ENCODE data around the gene BTF3. TPM values are rescaled to one million over a fixed set of nuclear protein-coding genes. Genes with fewer than 3 reads are reported as not detected.

BTF3 gene
- total and polyA plus RNA-seq, 2 of the 13 experiments (the other 11 are each of a cell fraction or from before 2014, with no cell fraction given) = 557 to 698 TPM

DNA sequence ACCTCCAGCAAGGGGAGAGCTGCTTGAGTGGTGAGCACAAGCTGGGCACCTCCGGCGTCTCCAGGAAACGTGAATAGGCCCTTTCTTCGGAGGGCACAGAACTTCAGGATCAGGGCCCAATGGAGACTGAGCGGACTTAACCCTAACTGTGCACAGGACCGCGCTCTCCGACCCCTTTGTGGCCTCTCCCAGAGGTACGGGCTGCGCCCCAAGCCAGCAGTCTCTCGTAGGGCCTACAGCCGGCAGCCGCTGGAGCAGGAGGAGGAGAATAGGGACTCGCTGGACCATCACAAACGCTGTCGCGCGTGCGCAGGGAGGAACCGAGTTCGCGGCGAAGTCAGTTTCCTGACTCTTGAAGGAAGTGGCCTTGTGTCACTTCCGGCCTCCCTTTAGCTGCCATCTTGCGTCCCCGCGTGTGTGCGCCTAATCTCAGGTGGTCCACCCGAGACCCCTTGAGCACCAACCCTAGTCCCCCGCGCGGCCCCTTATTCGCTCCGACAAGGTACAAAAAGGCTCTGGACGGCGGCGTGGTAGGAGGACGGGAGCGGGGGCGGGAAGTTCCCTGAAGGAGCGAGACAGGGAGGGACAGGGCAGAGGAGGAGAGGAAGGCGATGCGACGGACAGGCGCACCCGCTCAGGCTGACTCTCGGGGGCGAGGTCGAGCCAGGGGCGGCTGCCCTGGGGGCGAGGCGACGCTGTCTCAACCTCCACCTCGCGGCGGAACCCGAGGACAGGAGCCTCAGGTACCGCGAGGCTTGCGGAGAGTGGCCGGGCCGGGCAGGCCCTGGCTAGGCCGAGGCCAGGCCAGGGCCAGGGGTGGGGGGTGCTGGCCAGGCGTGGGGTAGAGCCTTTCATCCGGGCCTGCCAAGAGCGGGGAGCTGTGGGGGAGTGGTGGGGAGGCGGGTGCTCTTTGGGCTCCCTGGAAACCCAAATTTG is at the start of gene BTF3 (continued):
- TF ChIP-seq, protein P1, sequence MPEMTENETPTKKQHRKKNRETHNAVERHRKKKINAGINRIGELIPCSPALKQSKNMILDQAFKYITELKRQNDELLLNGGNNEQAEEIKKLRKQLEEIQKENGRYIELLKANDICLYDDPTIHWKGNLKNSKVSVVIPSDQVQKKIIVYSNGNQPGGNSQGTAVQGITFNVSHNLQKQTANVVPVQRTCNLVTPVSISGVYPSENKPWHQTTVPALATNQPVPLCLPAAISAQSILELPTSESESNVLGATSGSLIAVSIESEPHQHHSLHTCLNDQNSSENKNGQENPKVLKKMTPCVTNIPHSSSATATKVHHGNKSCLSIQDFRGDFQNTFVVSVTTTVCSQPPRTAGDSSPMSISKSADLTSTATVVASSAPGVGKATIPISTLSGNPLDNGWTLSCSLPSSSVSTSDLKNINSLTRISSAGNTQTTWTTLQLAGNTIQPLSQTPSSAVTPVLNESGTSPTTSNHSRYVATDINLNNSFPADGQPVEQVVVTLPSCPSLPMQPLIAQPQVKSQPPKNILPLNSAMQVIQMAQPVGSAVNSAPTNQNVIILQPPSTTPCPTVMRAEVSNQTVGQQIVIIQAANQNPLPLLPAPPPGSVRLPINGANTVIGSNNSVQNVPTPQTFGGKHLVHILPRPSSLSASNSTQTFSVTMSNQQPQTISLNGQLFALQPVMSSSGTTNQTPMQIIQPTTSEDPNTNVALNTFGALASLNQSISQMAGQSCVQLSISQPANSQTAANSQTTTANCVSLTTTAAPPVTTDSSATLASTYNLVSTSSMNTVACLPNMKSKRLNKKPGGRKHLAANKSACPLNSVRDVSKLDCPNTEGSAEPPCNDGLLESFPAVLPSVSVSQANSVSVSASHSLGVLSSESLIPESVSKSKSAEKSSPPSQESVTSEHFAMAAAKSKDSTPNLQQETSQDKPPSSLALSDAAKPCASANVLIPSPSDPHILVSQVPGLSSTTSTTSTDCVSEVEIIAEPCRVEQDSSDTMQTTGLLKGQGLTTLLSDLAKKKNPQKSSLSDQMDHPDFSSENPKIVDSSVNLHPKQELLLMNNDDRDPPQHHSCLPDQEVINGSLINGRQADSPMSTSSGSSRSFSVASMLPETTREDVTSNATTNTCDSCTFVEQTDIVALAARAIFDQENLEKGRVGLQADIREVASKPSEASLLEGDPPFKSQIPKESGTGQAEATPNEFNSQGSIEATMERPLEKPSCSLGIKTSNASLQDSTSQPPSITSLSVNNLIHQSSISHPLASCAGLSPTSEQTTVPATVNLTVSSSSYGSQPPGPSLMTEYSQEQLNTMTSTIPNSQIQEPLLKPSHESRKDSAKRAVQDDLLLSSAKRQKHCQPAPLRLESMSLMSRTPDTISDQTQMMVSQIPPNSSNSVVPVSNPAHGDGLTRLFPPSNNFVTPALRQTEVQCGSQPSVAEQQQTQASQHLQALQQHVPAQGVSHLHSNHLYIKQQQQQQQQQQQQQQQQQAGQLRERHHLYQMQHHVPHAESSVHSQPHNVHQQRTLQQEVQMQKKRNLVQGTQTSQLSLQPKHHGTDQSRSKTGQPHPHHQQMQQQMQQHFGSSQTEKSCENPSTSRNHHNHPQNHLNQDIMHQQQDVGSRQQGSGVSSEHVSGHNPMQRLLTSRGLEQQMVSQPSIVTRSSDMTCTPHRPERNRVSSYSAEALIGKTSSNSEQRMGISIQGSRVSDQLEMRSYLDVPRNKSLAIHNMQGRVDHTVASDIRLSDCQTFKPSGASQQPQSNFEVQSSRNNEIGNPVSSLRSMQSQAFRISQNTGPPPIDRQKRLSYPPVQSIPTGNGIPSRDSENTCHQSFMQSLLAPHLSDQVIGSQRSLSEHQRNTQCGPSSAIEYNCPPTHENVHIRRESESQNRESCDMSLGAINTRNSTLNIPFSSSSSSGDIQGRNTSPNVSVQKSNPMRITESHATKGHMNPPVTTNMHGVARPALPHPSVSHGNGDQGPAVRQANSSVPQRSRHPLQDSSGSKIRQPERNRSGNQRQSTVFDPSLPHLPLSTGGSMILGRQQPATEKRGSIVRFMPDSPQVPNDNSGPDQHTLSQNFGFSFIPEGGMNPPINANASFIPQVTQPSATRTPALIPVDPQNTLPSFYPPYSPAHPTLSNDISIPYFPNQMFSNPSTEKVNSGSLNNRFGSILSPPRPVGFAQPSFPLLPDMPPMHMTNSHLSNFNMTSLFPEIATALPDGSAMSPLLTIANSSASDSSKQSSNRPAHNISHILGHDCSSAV (CRISPR knock-in tag; IDR thresholded peaks at IDR 0.05; ENCODE audit: borderline replicate concordance) = 0 out of 2 replicates have a peak, but pooled peaks have one; percentile 57
- peak; percentile 71; the same call in 1 of the 2 replicates for TF ChIP-seq MEF2D (CRISPR knock-in tag; IDR thresholded peaks at IDR 0.05)
- TF ChIP-seq ZNF773 (CRISPR knock-in tag; IDR thresholded peaks at IDR 0.05; ENCODE audit: borderline replicate concordance) = no peak
- TF ChIP-seq, protein P2, sequence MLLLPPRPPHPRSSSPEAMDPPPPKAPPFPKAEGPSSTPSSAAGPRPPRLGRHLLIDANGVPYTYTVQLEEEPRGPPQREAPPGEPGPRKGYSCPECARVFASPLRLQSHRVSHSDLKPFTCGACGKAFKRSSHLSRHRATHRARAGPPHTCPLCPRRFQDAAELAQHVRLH (CRISPR knock-in tag; IDR thresholded peaks at IDR 0.05; ENCODE audit: borderline replicate concordance, low read depth) = no peak
- TF ChIP-seq, protein P3, sequence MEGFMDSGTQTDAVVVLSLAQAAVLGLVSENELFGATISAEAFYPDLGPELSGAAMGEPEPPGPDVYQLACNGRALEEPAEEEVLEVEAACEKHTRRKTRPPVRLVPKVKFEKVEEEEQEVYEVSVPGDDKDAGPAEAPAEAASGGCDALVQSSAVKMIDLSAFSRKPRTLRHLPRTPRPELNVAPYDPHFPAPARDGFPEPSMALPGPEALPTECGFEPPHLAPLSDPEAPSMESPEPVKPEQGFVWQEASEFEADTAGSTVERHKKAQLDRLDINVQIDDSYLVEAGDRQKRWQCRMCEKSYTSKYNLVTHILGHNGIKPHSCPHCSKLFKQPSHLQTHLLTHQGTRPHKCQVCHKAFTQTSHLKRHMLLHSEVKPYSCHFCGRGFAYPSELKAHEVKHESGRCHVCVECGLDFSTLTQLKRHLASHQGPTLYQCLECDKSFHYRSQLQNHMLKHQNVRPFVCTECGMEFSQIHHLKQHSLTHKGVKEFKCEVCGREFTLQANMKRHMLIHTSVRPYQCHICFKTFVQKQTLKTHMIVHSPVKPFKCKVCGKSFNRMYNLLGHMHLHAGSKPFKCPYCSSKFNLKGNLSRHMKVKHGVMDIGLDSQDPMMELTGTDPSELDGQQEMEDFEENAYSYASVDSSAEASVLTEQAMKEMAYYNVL (CRISPR knock-in tag; IDR thresholded peaks at IDR 0.05; ENCODE audit: borderline replicate concordance) = no peak; the same call in 1 of the 2 replicates
- TF ChIP-seq, protein P4, sequence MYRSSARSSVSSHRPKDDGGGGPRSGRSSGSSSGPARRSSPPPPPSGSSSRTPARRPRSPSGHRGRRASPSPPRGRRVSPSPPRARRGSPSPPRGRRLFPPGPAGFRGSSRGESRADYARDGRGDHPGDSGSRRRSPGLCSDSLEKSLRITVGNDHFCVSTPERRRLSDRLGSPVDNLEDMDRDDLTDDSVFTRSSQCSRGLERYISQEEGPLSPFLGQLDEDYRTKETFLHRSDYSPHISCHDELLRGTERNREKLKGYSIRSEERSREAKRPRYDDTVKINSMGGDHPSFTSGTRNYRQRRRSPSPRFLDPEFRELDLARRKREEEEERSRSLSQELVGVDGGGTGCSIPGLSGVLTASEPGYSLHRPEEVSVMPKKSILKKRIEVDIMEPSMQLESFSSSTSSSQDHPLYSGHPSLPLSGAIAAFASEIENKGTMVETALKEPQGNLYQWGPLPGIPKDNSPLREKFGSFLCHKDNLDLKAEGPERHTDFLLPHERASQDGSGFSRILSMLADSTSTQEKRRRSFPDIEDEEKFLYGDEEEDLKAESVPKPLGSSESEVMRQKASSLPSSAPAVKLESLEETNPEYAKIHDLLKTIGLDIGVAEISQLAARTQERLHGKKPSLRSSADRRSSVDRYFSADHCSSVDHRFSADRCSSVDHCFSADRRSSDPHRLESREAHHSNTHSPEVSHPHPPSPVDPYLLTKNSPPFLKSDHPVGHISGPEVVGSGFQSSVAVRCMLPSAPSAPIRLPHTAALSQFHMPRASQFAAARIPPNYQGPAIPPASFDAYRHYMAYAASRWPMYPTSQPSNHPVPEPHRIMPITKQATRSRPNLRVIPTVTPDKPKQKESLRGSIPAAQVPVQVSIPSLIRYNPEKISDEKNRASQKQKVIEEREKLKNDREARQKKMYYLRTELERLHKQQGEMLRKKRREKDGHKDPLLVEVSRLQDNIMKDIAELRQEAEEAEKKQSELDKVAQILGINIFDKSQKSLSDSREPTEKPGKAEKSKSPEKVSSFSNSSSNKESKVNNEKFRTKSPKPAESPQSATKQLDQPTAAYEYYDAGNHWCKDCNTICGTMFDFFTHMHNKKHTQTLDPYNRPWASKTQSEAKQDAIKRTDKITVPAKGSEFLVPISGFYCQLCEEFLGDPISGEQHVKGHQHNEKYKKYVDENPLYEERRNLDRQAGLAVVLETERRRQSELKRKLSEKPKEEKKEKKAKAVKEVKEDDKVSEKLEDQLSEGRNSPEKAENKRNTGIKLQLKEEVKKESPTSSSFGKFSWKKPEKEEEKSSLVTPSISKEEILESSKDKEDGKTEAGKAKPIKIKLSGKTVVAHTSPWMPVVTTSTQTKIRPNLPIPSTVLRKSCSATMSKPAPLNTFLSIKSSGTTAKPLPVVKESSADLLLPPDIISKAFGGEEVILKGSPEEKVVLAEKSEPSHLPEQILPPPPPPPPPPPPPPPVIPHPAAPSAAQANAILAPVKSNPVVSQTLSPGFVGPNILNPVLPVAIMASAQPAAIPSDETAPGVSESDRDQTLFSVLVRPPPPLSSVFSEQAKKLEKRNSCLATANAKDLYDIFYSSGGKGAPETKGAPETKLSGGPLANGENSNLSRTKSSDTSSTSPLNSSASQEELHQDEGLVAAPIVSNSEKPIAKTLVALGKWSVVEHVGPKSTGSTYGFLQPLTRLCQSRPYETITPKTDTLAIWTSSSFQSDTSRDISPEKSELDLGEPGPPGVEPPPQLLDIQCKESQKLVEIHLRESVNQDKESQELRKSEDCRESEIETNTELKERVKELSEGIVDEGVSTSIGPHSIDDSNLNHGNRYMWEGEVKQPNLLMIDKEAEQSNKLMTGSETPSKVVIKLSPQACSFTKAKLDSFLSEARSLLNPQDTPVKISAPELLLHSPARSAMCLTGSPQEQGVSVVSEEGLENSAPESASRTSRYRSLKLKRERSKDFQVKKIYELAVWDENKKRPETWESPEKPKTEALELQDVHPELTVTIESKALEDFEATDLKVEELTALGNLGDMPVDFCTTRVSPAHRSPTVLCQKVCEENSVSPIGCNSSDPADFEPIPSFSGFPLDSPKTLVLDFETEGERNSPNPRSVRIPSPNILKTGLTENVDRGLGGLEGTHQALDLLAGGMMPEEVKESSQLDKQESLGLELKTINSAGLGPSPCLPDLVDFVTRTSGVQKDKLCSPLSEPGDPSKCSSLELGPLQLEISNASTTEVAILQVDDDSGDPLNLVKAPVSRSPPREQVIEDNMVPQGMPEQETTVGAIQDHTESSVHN (CRISPR knock-in tag; IDR thresholded peaks at IDR 0.05) = peak; percentile 69; the same call in 1 of the 2 replicates
- TF ChIP-seq XBP1 (CRISPR knock-in tag; IDR thresholded peaks at IDR 0.05) = no peak
- no peak for TF ChIP-seq KDM3A (CRISPR knock-in tag; IDR thresholded peaks at IDR 0.05; ENCODE audit: low read depth)
